Calu3 (cell line): ENCODE measurements around the gene NR0B2. TPM values are rescaled to one million over a fixed set of nuclear protein-coding genes. Genes with fewer than 3 reads are reported as not detected.

Experiments
- total RNA-seq: library from RNA; stranded (reverse); gene quantifications from 2 replicates; pipeline ENCODE4 v1.2.3, GENCODE V29; 2022

The NR0B2 gene
- total RNA-seq, 1 experiment from 2014 or later, result not detected

Other genes with a start within 250 kb of the NR0B2 start
- gene ARID1A, start 218.0 kb downstream of the NR0B2 start, total RNA-seq, result 51.7 and 52.5 TPM in 2 replicates
- 9.9 and 11.9 TPM in 2 replicates for gene PIGV, start 126.0 kb downstream of the NR0B2 start, total RNA-seq
- 21.8 and 25.8 TPM in 2 replicates for gene ZDHHC18, start 87.3 kb downstream of the NR0B2 start, total RNA-seq
- 74.5 and 103 TPM in 2 replicates for gene SFN, start 50.8 kb downstream of the NR0B2 start, total RNA-seq
- gene GPN2, start 23.7 kb downstream of the NR0B2 start, total RNA-seq, result 23.4 and 24.3 TPM in 2 replicates
- 11.5 and 11.7 TPM in 2 replicates for gene GPATCH3, start 13.5 kb downstream of the NR0B2 start, total RNA-seq
- 101 and 121 TPM in 2 replicates for gene NUDC, start 7.8 kb upstream of the NR0B2 start, total RNA-seq
- 18.9 and 19.4 TPM in 2 replicates for gene KDF1, start 46.5 kb upstream of the NR0B2 start, total RNA-seq
- gene TRNP1, start 79.7 kb upstream of the NR0B2 start, total RNA-seq, result 195 and 277 TPM in 2 replicates
- 0.59 and 1.0 TPM in 2 replicates for gene TENT5B, start 98.9 kb upstream of the NR0B2 start, total RNA-seq
- gene SLC9A1, start 241.2 kb upstream of the NR0B2 start, total RNA-seq, result 16.4 and 17.4 TPM in 2 replicates